ENCODE data around the gene NDC80. TPM values are rescaled to one million over a fixed set of nuclear protein-coding genes. Genes with fewer than 3 reads are reported as not detected.

NDC80 gene
- total RNA-seq, 1 donor from 2014 or later: 0.26 TPM

- H3K27me3 ChIP-seq (ENCODE audit: control insufficient read depth, insufficient read depth, low read length): no peaks in the 10 kb centered on the region
- H3K36me3 ChIP-seq (ENCODE audit: control insufficient read depth, insufficient read depth, low read length): no peaks in the 10 kb centered on the region
- no peak for TF ChIP-seq CTCF (IDR thresholded peaks at IDR 0.05; ENCODE audit: insufficient read depth, low read length, severe bottlenecking)
- FAIRE-seq (no peak), DNase-seq (ENCODE audit: low read depth) (peak; percentile 82)
- H3K4me3 ChIP-seq (ENCODE audit: low read depth, low read length): no peak overlapping the region
Measured at GRCh38 chr18:2589345-2590068, 18.1 kb downstream of the NDC80 start.

- TF ChIP-seq CTCF (IDR thresholded peaks at IDR 0.05; ENCODE audit: insufficient read depth, low read length, severe bottlenecking): no peak
- H3K4me3 ChIP-seq (ENCODE audit: low read depth, low read length): no peak overlapping the region
- FAIRE-seq (no peak), DNase-seq (ENCODE audit: low read depth) (no peak)
- H3K36me3 ChIP-seq (ENCODE audit: control insufficient read depth, insufficient read depth, low read length): peaks cover under 1% of the 10 kb centered on the region
- no peaks in the 10 kb centered on the region for H3K27me3 ChIP-seq (ENCODE audit: control insufficient read depth, insufficient read depth, low read length)
Measured at GRCh38 chr18:2590303-2590702, 18.9 kb downstream of the NDC80 start.

- no peak for FAIRE-seq
Measured at GRCh38 chr18:2597639-2598038, 26.3 kb downstream of the NDC80 start.

GRCh38 chr18:2602844-2603243 lies 31.5 kb downstream of the NDC80 start:
- DNase-seq (ENCODE audit: low read depth): peak; percentile 42
- H3K36me3 ChIP-seq (ENCODE audit: control insufficient read depth, insufficient read depth, low read length): no peaks in the 10 kb centered on the region
- no peaks in the 10 kb centered on the region for H3K27me3 ChIP-seq (ENCODE audit: control insufficient read depth, insufficient read depth, low read length)
- no peak overlapping the region for H3K4me3 ChIP-seq (ENCODE audit: low read depth, low read length)
- FAIRE-seq: no peak
- no peak for TF ChIP-seq CTCF (IDR thresholded peaks at IDR 0.05; ENCODE audit: insufficient read depth, low read length, severe bottlenecking)

More at GRCh38 chr18:2597639-2598038, 26.3 kb downstream of the NDC80 start:
- Histone ChIP-seq H3K36me3 (ENCODE audit: control insufficient read depth, insufficient read depth, low read length) (peaks cover 2% of the 10 kb centered on the region), H3K27me3 (ENCODE audit: control insufficient read depth, insufficient read depth, low read length) (no peaks in the 10 kb centered on the region), H3K4me3 (ENCODE audit: low read depth, low read length) (no peak overlapping the region)
- no peak for DNase-seq (ENCODE audit: low read depth)
- no peak for TF ChIP-seq CTCF (IDR thresholded peaks at IDR 0.05; ENCODE audit: insufficient read depth, low read length, severe bottlenecking)

- no peak for FAIRE-seq
- H3K4me3 ChIP-seq (ENCODE audit: low read depth, low read length): no peak overlapping the region
- no peak for DNase-seq (ENCODE audit: low read depth)
- no peaks in the 10 kb centered on the region for H3K36me3 ChIP-seq (ENCODE audit: control insufficient read depth, insufficient read depth, low read length)
- no peak for TF ChIP-seq CTCF (IDR thresholded peaks at IDR 0.05; ENCODE audit: insufficient read depth, low read length, severe bottlenecking)
- no peaks in the 10 kb centered on the region for H3K27me3 ChIP-seq (ENCODE audit: control insufficient read depth, insufficient read depth, low read length)
Measured at GRCh38 chr18:2606335-2606734, 35.0 kb downstream of the NDC80 start.

GRCh38 chr18:2609604-2610003 lies 38.2 kb downstream of the NDC80 start:
- Histone ChIP-seq H3K27me3 (ENCODE audit: control insufficient read depth, insufficient read depth, low read length) (no peaks in the 10 kb centered on the region), H3K36me3 (ENCODE audit: control insufficient read depth, insufficient read depth, low read length) (no peaks in the 10 kb centered on the region), H3K4me3 (ENCODE audit: low read depth, low read length) (no peak overlapping the region)
- no peak for TF ChIP-seq CTCF (IDR thresholded peaks at IDR 0.05; ENCODE audit: insufficient read depth, low read length, severe bottlenecking)
- FAIRE-seq: no peak
- DNase-seq (ENCODE audit: low read depth): no peak
